BLaER1 treated with 17β-estradiol and CSF1 and Interleukin-3, amounts not matched to agents 10 nM and 100 nM (cell line): ENCODE data around the gene LYRM4.

Experiments used
- H3K27ac ChIP-seq, 11 experiments: shearing (Covaris generic); formaldehyde crosslinking; 2 replicates each; pipeline ENCODE4 v1.8.1; 2022
- H3K27me3 ChIP-seq, 11 experiments: shearing (Covaris generic); formaldehyde crosslinking; 2 replicates each; pipeline ENCODE4 v1.8.1; 2022
- H3K36me3 ChIP-seq, 11 experiments: shearing (Covaris generic); formaldehyde crosslinking; 2 replicates each; pipeline ENCODE4 v1.8.1; 2022
- H3K4me1 ChIP-seq, 10 experiments: shearing (Covaris generic); formaldehyde crosslinking; 2 replicates each; pipeline ENCODE4 v1.8.1; 2022
- H3K4me2 ChIP-seq, 11 experiments: shearing (Covaris generic); formaldehyde crosslinking; 2 replicates each; pipeline ENCODE4 v1.8.1; 2022
- H3K4me3 ChIP-seq, 10 experiments: shearing (Covaris generic); formaldehyde crosslinking; 2 replicates each; pipeline ENCODE4 v1.8.1; 2022
- H3K9ac ChIP-seq, 11 experiments: shearing (Covaris generic); formaldehyde crosslinking; 2 replicates each; pipeline ENCODE4 v1.8.1; 2022
- H3K9me3 ChIP-seq, 11 experiments: shearing (Covaris generic); formaldehyde crosslinking; replicated peaks in 1 of 11; 2 replicates each; pipeline ENCODE4 v1.8.1; 2022
- H4K20me1 ChIP-seq, 11 experiments: shearing (Covaris generic); formaldehyde crosslinking; 2 replicates each; pipeline ENCODE4 v1.8.1; 2022
- Cebpa-rat ChIP-seq, 11 experiments: shearing (Covaris generic); IDR thresholded peaks; 2 replicates each; pipeline ENCODE4 v1.8.1; 2022

Gene LYRM4

DNA sequence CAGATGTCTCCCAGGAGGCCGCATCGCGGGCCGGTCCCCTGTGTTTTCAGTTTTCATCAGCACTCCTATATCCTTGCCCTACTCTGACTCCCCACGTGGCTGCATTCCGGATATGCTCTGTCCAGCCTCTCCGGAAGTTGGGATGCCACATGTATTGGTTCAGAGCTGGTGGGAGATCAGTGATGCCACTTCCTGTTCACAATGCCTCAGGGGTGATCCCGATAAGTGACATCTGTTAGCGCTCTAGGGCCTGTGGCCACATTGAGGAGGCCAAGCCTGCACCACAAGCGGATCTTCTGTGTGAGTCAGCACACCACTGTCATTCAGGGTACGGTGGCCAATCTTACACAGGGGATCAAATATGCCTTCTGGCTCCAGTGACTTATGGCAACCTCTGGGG is 117.8 kb downstream of the LYRM4 start:
- Histone ChIP-seq H3K27me3 (no peaks in the 10 kb centered on the region), H3K36me3 (peaks cover 0 to 12% (median 0%) of the 10 kb centered on the region in 11 experiments; a peak in 3 of 22 replicates), H3K27ac (no peak overlapping the region), H3K4me2 (no peak overlapping the region), H4K20me1 (peaks cover 0 to 45% (median 4%) of the 10 kb centered on the region in 11 experiments; a peak in 7 of 22 replicates), H3K4me1 (peaks cover 6 to 47% (median 26%) of the 10 kb centered on the region in 10 experiments), H3K9me3 (0 out of 22 replicates have a peak, but pooled peaks cover 0 to 4% (median 0%) of the 10 kb centered on the region in 11 experiments), H3K9ac (no peak overlapping the region), H3K4me3 (no peak overlapping the region)
- no peak for TF ChIP-seq Cebpa-rat (IDR thresholded peaks at IDR 0.05)

DNA sequence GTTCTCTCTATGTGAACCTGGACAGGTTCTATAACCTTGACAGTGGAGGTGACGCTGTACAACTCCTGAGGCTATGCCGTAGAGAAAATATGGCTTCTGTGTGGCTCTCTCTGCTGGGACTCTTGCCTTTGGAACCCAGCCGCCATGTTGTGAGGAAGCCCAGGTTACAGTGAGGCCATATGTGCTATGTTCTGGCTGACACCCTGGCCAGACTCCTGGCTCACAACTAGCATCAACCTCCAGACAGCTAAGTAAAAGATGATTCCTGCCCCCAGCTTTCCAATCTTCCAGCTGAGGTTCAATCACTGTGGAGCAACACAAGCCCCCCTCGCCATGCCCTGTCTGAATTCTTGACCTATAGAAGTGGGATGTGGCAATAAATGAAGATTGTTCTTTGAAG is 118.6 kb downstream of the LYRM4 start:
- H3K9ac ChIP-seq, result no peak overlapping the region
- H3K27ac ChIP-seq, result no peak overlapping the region
- no peak for TF ChIP-seq Cebpa-rat (IDR thresholded peaks at IDR 0.05)
- no peak overlapping the region for H3K4me3 ChIP-seq
- H3K4me1 ChIP-seq, result peaks cover 6 to 48% (median 27%) of the 10 kb centered on the region in 10 experiments
- H3K27me3 ChIP-seq, result no peaks in the 10 kb centered on the region
- H3K9me3 ChIP-seq, result 0 out of 22 replicates have a peak, but pooled peaks cover 0 to 4% (median 0%) of the 10 kb centered on the region in 11 experiments
- peaks cover 0 to 14% (median 0%) of the 10 kb centered on the region in 11 experiments; a peak in 3 of 22 replicates for H3K36me3 ChIP-seq
- peak overlapping the region in 6 of 11 experiments; percentile 52 to 65 (median 58); a peak in 6 of 22 replicates for H3K4me2 ChIP-seq
- H4K20me1 ChIP-seq, result peaks cover 0 to 45% (median 4%) of the 10 kb centered on the region in 11 experiments; a peak in 7 of 22 replicates

DNA sequence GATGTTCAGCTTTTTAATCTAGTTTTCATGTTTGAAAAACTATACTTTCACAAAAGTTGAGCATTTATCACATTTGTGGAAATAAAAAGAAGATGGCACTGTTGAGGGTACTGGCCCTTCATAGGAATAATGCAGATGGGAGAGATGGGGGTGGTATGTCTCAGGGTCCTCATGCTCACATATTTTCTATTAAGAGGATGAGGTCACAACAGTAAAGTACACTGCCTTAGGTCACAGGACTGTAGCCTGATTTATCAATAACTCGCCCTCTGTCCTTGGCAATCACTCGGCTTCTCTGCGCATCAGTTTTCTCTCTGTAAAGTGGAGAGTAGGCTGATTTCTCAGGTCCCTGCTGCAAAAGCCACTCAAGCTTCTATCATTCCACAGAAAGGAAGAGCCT is 119.7 kb downstream of the LYRM4 start:
- H3K27ac ChIP-seq, result no peak overlapping the region; a peak in 2 of 22 replicates
- peaks cover 0 to 14% (median 0%) of the 10 kb centered on the region in 11 experiments; a peak in 3 of 22 replicates for H3K36me3 ChIP-seq
- no peak for TF ChIP-seq Cebpa-rat (IDR thresholded peaks at IDR 0.05)
- H3K4me1 ChIP-seq, result peaks cover 13 to 54% (median 38%) of the 10 kb centered on the region in 10 experiments
- H3K4me3 ChIP-seq, result no peak overlapping the region
- peak overlapping the region in 2 of 11 experiments; percentile 4 to 24; a peak in 2 of 22 replicates for H3K9ac ChIP-seq
- H3K27me3 ChIP-seq, result no peaks in the 10 kb centered on the region
- peak overlapping the region; percentile 44 to 65 (median 56) for H3K4me2 ChIP-seq
- H3K9me3 ChIP-seq, result peaks cover 0 to 7% (median 1%) of the 10 kb centered on the region in 11 experiments; a peak in 10 of 22 replicates
- H4K20me1 ChIP-seq, result peaks cover 0 to 35% (median 4%) of the 10 kb centered on the region in 11 experiments; a peak in 6 of 22 replicates

DNA sequence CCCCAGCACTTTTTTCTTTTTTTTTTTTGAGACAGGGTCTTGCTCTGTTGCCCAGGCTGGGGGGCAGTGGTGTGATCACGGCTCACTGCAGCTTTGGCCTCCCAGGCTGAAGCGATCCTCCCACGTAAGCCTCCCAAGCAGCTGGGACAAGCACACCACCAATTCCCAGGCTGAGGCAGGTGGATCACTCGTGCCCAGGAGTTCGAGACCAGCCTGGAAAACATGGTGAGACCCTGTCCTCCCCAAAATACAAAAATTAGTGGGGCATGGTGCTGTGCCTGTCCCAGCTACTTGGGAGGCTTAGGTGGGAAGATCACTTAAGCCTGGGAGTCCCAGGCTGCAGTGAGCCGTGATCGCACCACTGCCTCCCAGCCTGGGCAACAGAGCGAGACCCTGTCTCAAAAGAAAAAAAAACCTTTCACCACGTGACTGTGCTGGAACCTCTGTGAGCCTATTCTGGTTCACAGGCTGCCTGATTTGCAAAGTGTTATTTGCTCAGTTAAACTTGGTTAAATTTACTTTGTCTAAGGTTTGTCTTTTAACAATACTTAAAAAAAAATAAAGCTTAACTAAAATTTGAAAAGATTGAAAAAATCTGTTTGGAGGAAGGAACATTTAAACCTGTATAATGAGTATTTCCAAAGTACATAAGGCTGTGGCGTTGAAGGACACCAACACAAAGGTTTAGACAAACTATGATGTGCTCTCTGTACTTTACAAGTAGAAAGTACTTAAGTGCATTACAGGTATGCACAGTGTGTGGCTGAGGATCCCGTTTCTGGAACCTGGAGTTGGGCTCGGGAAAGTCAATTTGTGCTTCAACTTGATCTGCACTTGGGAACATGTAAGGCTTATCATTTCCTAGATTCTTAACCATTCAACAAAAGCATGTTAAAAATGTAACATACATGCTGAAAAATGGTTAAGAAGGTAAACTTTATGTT is 120.7 kb downstream of the LYRM4 start:
- Histone ChIP-seq H3K9me3 (peaks cover 0 to 15% (median 9%) of the 10 kb centered on the region in 11 experiments; a peak in 12 of 22 replicates), H3K9ac (no peak overlapping the region), H3K4me1 (peaks cover 16 to 61% (median 43%) of the 10 kb centered on the region in 10 experiments), H3K4me2 (peak overlapping the region; percentile 44 to 65 (median 56); a peak in 21 of 22 replicates), H3K36me3 (peaks cover 0 to 13% (median 0%) of the 10 kb centered on the region in 11 experiments; a peak in 3 of 22 replicates), H4K20me1 (peaks cover 0 to 25% (median 4%) of the 10 kb centered on the region in 11 experiments; a peak in 6 of 22 replicates), H3K4me3 (no peak overlapping the region; a peak in 1 of 20 replicates), H3K27me3 (no peaks in the 10 kb centered on the region), H3K27ac (no peak overlapping the region; a peak in 1 of 22 replicates)
- TF ChIP-seq Cebpa-rat (IDR thresholded peaks at IDR 0.05), result no peak

DNA sequence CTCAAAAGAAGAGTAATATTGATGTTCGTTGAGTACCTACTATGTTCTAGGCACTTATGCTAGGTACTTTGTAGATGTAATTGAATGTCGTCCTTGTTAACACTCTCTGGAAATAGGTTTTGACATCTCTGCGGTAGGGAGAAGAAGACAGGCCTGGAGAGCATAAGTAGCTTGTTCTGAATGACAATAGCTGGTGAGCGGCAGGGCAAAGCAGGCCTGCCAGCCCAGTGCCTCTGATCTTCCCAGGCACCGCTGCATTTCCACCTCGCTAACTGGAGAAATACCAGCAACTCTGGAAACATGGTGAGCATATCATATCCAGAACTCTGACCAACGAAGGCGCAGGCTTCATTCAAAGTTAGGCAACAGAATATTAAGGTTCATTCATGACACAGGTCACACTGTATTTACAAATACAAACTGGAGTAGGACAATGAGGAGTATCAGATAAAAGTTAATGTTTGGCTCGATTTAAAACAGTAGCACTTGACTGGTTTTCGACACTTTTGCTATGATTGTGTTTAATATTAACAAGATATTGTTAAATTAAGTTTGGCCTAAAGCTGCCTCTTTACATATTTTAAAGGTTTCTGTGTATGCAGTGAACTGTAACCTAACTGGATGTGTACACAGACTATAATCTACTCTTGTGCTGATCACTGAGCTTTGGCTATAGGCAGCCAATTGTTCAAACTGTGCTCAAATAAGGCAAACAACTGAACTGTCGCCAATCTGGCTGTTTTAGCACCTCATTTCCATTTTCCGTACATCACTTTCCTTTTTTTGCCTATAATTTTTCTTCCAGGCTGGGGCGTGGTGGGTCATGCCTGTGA is 121.5 kb downstream of the LYRM4 start:
- peaks cover 0 to 9% (median 0%) of the 10 kb centered on the region in 11 experiments; a peak in 3 of 22 replicates for H3K36me3 ChIP-seq
- H3K4me1 ChIP-seq, result peaks cover 16 to 61% (median 44%) of the 10 kb centered on the region in 10 experiments
- H3K9ac ChIP-seq, result no peak overlapping the region
- no peak overlapping the region for H3K4me3 ChIP-seq
- H4K20me1 ChIP-seq, result peaks cover 0 to 17% (median 0%) of the 10 kb centered on the region in 11 experiments; a peak in 4 of 22 replicates
- peak overlapping the region in 3 of 11 experiments; percentile 61 to 65 (median 61); a peak in 4 of 22 replicates for H3K4me2 ChIP-seq
- H3K27ac ChIP-seq, result no peak overlapping the region
- no peaks in the 10 kb centered on the region for H3K27me3 ChIP-seq
- no peak for TF ChIP-seq Cebpa-rat (IDR thresholded peaks at IDR 0.05)
- peaks cover 0 to 19% (median 10%) of the 10 kb centered on the region in 11 experiments; a peak in 13 of 22 replicates for H3K9me3 ChIP-seq

DNA sequence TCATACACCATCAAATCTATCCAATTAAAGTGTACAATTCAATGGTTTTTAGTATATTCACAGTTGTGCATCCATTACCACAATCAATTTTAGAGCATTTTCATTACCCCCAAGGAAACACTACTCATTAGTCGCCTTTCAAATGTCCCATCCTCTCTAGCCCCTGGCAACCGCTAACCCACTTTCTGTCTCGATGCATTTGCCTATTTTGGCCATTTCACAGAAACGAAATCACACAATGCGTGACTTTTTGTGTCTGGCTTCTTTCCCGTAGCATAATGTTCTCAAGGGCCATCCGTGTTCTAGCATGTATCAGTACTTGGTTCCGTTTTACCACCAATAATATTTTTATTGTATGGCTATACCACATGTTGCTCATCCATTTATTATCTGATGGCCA is 123.9 kb downstream of the LYRM4 start:
- peaks cover 0 to 9% (median 0%) of the 10 kb centered on the region in 11 experiments; a peak in 2 of 22 replicates for H3K36me3 ChIP-seq
- H3K4me3 ChIP-seq, result no peak overlapping the region
- no peaks in the 10 kb centered on the region; a peak in 1 of 22 replicates for H4K20me1 ChIP-seq
- H3K9me3 ChIP-seq, result peaks cover 0 to 24% (median 10%) of the 10 kb centered on the region in 11 experiments; a peak in 13 of 22 replicates
- no peak for TF ChIP-seq Cebpa-rat (IDR thresholded peaks at IDR 0.05)
- H3K27ac ChIP-seq, result no peak overlapping the region
- no peaks in the 10 kb centered on the region for H3K27me3 ChIP-seq
- peaks cover 39 to 79% (median 64%) of the 10 kb centered on the region in 10 experiments for H3K4me1 ChIP-seq
- H3K4me2 ChIP-seq, result peak overlapping the region in 9 of 11 experiments; percentile 32 to 62 (median 45); a peak in 18 of 22 replicates
- no peak overlapping the region for H3K9ac ChIP-seq

DNA sequence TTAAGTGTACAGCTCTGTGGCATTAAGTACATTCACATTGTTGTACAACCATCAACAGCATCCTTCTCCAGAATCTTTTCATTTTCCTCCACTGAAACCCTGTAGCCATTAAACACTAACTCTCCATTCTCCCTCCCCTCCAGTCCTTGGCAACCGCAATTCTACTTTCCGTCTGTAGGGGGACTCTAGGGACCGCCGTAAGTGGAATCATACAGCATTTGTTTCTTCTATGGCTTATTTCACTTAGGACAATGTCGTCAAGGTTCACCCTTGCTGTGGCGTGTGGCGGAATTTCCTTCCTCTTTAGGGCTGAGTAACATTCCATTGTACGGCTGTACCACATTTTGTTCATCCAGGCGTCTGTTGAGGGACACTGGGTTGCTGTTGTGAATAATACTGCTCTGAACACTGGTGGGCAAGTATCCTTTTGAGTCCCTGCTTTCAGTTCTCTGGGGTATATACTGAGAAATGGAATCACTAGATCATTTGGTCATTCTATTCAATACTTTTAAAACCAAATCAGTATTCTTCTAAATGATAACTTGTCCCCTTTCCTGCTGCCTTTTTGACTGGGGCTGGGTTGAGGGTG is 124.9 kb downstream of the LYRM4 start:
- Histone ChIP-seq H3K36me3 (peaks cover 0 to 9% (median 0%) of the 10 kb centered on the region in 11 experiments; a peak in 2 of 22 replicates), H3K27me3 (no peaks in the 10 kb centered on the region), H3K4me2 (peak overlapping the region; percentile 32 to 62 (median 45); a peak in 21 of 22 replicates), H3K9me3 (peaks cover 0 to 24% (median 10%) of the 10 kb centered on the region in 11 experiments; a peak in 13 of 22 replicates), H4K20me1 (no peaks in the 10 kb centered on the region; a peak in 1 of 22 replicates), H3K27ac (peak overlapping the region in 1 of 11 experiments; percentile 6; a peak in 1 of 22 replicates), H3K4me3 (no peak overlapping the region), H3K9ac (no peak overlapping the region), H3K4me1 (peaks cover 39 to 79% (median 64%) of the 10 kb centered on the region in 10 experiments)
- TF ChIP-seq Cebpa-rat (IDR thresholded peaks at IDR 0.05), result no peak
